Mononuclear cell (primary cell): ENCODE measurements around the gene CEP112. TPM values are rescaled to one million over a fixed set of nuclear protein-coding genes. Genes with fewer than 3 reads are reported as not detected.
"Not testable (repeated sequence)": the region's sequence is repeated elsewhere in the genome, so short reads cannot be mapped to it uniquely, and the experiment has no call there.

Experiments
- H3K27me3 ChIP-seq: 2 replicates; pipeline ENCODE4 v1.6.0; 2011; ENCODE audit warnings: low read length, control low read depth; ENCODE audit not compliant: insufficient read depth
- H3K4me1 ChIP-seq: 2 replicates; pipeline ENCODE4 v1.5.1; 2011; ENCODE audit warnings: mild to moderate bottlenecking, low read length, control low read depth; ENCODE audit not compliant: insufficient read depth
- H3K4me3 ChIP-seq: 2 replicates; pipeline ENCODE4 v1.5.1; 2011; ENCODE audit warnings: mild to moderate bottlenecking, low read length, moderate library complexity
- H3K9me3 ChIP-seq: 2 replicates; pipeline ENCODE4 v1.5.1; 2011; ENCODE audit warnings: low read depth, mild to moderate bottlenecking, control low read depth, low read length
- total RNA-seq: library from RNA; depleted of rRNA; stranded (reverse); fragments of >200 nt; gene quantifications from one replicate; pipeline ENCODE4 v1.2.3, GENCODE V29; 2012

The CEP112 gene
- total RNA-seq, 1 donor, result 3.3 TPM

- H3K4me3 ChIP-seq, result no peak overlapping the region
- H3K27me3 ChIP-seq, result no peaks in the 10 kb centered on the region
- peaks cover 18% of the 10 kb centered on the region for H3K9me3 ChIP-seq
- H3K4me1 ChIP-seq, result no peaks in the 10 kb centered on the region
These were observed 394.1 kb downstream of the CEP112 start for GRCh38 chr17:65797809-65798208.

DNA sequence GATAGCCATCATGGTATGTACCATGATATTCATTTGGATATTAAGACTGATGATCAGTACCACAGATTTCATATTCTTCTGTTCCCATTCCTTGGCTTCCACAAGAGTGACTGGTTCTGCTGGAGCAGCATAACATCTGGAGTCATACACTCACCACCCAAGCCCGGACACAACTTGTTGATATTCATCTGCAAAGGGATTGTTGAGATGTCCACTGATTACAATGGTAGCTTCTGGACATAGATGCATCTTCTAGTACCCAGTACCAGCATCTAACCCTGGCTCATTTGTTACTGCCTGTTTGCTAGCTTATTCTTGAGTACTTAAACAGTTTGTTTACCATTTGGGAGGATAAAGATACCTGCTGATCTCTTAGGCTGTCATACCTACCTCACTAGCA lies 394.8 kb downstream of the CEP112 start:
- H3K9me3 ChIP-seq, result peaks cover 12% of the 10 kb centered on the region
- H3K4me1 ChIP-seq, result no peaks in the 10 kb centered on the region
- H3K4me3 ChIP-seq, result no peak overlapping the region
- H3K27me3 ChIP-seq, result no peaks in the 10 kb centered on the region

DNA sequence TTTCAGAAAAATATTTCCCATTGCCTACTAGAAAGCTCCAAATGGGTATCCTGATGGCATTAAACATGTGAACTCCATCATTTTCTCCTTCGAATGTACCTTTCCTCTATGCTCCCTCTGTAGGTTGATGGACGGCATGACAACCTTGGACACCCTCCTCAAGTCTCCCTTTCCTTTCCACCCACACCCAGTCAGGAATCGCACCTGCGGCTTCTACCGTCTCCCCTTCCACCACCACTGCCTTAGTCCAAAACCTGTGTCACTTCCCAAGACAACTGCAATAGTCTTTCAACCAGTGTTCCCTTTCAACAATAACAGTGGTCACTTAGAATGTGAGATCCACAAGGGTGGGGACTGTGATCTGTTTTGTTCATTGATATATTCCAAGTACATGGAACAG lies 397.4 kb downstream of the CEP112 start:
- Histone ChIP-seq H3K4me1 (no peaks in the 10 kb centered on the region), H3K9me3 (no peaks in the 10 kb centered on the region), H3K27me3 (no peaks in the 10 kb centered on the region), H3K4me3 (no peak overlapping the region)

GRCh38 chr17:65790241-65790640 lies 401.7 kb downstream of the CEP112 start:
- H3K9me3 ChIP-seq, result no peaks in the 10 kb centered on the region
- no peaks in the 10 kb centered on the region for H3K4me1 ChIP-seq
- H3K4me3 ChIP-seq, result no peak overlapping the region
- H3K27me3 ChIP-seq, result no peaks in the 10 kb centered on the region

DNA sequence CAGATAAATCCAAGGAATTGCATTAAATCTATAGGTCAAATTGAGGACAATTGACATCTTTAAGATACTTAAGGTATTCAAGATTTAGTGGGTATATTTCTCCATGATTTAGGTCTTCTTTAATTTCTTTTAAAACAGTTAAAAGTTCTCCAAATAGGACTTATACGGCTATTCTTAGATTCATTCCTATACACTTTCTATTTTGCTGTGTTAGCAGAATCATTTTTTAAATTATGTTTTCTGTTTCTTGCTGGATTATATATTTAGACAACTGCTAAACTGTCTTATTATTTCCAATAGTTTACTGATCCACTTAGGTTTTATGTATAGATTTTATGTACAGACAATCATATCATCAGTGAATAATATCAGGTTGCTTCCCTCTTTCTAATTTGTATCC lies 404.4 kb downstream of the CEP112 start:
- no peaks in the 10 kb centered on the region for H3K9me3 ChIP-seq
- H3K4me1 ChIP-seq, result no peaks in the 10 kb centered on the region

GRCh38 chr17:65786479-65786878 lies 405.5 kb downstream of the CEP112 start:
- no peaks in the 10 kb centered on the region for H3K4me1 ChIP-seq
- H3K27me3 ChIP-seq, result no peaks in the 10 kb centered on the region
- no peak overlapping the region for H3K4me3 ChIP-seq
- no peaks in the 10 kb centered on the region for H3K9me3 ChIP-seq

More for the DNA sequence above, 404.4 kb downstream of the CEP112 start:
- Histone ChIP-seq H3K27me3 (no peaks in the 10 kb centered on the region), H3K4me3 (no peak overlapping the region)

- Histone ChIP-seq H3K9me3 (no peaks in the 10 kb centered on the region), H3K4me3 (no peak overlapping the region), H3K27me3 (no peaks in the 10 kb centered on the region), H3K4me1 (no peaks in the 10 kb centered on the region)
These were observed 406.8 kb downstream of the CEP112 start for GRCh38 chr17:65785109-65785508.

DNA sequence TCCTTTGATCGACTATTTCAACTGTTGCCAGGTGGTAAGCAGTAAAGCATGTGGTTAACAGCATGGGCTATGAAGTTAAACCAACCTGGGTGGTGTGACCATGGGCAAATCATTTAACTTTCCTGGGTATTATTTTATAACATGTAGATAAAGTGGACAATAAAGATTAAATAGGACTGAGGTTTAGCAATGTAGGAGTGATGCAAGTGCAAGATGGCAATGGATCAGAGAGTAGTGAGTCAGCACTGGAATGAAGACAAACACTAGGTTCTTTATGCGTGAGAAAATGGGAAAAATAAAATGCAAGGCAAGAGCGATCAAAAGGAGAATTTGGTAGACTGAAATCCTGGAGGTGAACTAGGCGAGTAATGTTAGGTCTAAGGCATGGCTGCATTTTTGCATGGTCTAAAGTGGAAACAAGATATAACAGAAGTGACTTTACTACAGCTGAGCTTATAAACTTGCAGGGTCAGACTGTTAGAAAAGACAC lies 408.0 kb downstream of the CEP112 start:
- no peaks in the 10 kb centered on the region for H3K9me3 ChIP-seq
- no peaks in the 10 kb centered on the region for H3K27me3 ChIP-seq
- no peaks in the 10 kb centered on the region for H3K4me1 ChIP-seq
- no peak overlapping the region for H3K4me3 ChIP-seq

DNA sequence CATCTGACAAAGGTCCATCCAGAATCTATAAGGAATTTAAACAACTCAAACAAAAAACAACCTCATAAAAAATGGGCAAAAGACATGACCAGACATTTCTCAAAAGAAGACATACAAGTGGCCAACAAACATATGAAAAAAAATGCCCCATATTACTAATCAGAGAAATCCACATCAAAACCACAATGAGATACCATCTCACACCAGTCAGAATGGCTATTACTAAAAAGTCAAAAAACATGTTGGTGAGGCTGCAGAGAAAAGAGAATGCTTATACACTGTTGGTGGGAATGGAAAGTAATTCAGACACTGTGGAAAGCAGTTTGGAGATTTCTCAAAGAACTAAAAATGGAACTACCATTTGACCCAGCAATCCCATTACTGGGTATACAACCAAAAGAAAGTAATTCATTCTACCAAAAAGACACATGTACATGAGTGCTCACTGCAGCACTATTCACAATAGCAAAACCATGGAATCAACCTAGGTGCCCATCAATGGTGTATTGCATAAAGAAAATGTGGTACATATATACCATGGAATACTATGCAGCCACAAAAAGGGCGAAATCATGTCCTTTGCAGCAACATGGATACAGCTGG lies 409.7 kb downstream of the CEP112 start:
- H3K27me3 ChIP-seq, H3K4me3 ChIP-seq, H3K4me1 ChIP-seq, H3K9me3 ChIP-seq: not testable (repeated sequence)

- no peaks in the 10 kb centered on the region for H3K27me3 ChIP-seq
These were observed 411.8 kb downstream of the CEP112 start for GRCh38 chr17:65780111-65780510.

GRCh38 chr17:65776890-65777289 lies 415.0 kb downstream of the CEP112 start:
- Histone ChIP-seq H3K27me3 (no peaks in the 10 kb centered on the region), H3K4me3 (no peak overlapping the region), H3K4me1 (peaks cover 8% of the 10 kb centered on the region), H3K9me3 (no peaks in the 10 kb centered on the region)

More at GRCh38 chr17:65780111-65780510, 411.8 kb downstream of the CEP112 start:
- Histone ChIP-seq H3K4me1 (peaks cover under 1% of the 10 kb centered on the region), H3K9me3 (no peaks in the 10 kb centered on the region), H3K4me3 (no peak overlapping the region)

- Histone ChIP-seq H3K4me1 (peaks cover 8% of the 10 kb centered on the region), H3K4me3 (no peak overlapping the region), H3K27me3 (no peaks in the 10 kb centered on the region), H3K9me3 (no peaks in the 10 kb centered on the region)
These were observed 417.1 kb downstream of the CEP112 start for GRCh38 chr17:65774787-65775186.

DNA sequence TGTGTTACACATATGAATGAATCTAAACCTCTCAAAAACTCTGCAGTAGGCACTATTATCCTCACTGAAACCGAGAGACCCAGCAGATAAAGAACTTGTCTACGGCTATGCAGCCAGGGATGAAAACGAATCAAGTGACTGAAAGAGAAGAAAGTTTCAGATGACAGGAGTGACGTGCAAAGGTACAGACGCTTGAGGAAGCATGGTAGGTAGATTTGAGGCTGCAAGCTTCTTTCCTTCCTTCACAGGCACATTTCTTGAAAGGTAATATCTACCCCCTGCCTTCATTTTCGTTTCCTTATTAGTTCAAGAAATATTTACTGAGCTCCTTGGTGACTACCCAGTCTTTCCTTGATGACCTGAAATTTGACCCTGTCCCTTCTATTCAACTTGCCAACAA lies 418.9 kb downstream of the CEP112 start:
- no peaks in the 10 kb centered on the region for H3K27me3 ChIP-seq
- peaks cover 8% of the 10 kb centered on the region for H3K4me1 ChIP-seq
- H3K9me3 ChIP-seq, result no peaks in the 10 kb centered on the region
- no peak overlapping the region for H3K4me3 ChIP-seq

DNA sequence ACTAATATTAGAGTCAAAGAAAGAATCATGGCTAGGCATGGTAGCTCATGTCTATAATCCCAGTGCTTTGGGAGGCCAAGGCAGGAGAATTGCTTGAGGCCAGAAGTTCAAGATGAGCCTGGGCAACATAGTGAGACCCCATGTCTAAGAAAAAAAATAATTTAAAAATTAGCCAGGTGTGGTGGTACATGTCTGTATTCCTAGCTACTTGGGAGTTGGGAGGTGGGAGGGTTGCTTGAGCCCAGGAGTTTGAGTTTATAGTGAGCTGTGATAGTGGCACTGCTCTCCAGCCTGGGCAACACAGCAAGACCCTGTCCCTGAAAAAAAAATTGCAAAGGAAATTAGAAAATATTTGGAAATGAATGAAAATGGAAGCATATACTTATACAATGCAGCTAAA lies 420.2 kb downstream of the CEP112 start:
- no peaks in the 10 kb centered on the region for H3K9me3 ChIP-seq
- no peak overlapping the region for H3K4me3 ChIP-seq
- no peaks in the 10 kb centered on the region for H3K27me3 ChIP-seq
- peaks cover 8% of the 10 kb centered on the region for H3K4me1 ChIP-seq

GRCh38 chr17:65763786-65764185 lies 428.1 kb downstream of the CEP112 start:
- H3K4me3 ChIP-seq, result no peak overlapping the region
- peaks cover 5% of the 10 kb centered on the region for H3K27me3 ChIP-seq
- H3K4me1 ChIP-seq, result no peaks in the 10 kb centered on the region
- H3K9me3 ChIP-seq, result no peaks in the 10 kb centered on the region

GRCh38 chr17:65762973-65763372 lies 429.0 kb downstream of the CEP112 start:
- H3K9me3 ChIP-seq, result no peaks in the 10 kb centered on the region
- H3K27me3 ChIP-seq, result peaks cover 5% of the 10 kb centered on the region
- H3K4me1 ChIP-seq, result no peaks in the 10 kb centered on the region
- no peak overlapping the region for H3K4me3 ChIP-seq
